ENCODE results near the gene KIDINS220.

DNA sequence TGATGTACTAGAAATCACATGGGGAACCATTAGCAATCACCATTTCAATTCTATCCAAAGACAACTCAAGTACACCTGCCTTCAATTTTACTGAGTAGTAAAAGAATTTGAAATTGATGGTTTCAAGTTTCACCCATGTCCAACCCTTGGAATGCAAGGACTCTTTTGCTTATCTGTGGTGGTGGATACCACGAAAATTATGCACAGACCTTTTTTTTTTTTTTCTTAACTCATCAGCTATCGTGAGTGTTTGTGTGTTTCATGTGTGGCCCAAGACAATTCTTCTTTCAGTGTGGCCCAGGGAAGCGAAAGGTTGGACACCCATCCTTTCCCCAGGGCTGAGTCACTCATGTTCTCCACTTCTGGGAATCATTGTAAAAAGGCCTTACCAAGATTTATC, 132.5 kb downstream of the KIDINS220 start:
- TF ChIP-seq, protein P1, sequence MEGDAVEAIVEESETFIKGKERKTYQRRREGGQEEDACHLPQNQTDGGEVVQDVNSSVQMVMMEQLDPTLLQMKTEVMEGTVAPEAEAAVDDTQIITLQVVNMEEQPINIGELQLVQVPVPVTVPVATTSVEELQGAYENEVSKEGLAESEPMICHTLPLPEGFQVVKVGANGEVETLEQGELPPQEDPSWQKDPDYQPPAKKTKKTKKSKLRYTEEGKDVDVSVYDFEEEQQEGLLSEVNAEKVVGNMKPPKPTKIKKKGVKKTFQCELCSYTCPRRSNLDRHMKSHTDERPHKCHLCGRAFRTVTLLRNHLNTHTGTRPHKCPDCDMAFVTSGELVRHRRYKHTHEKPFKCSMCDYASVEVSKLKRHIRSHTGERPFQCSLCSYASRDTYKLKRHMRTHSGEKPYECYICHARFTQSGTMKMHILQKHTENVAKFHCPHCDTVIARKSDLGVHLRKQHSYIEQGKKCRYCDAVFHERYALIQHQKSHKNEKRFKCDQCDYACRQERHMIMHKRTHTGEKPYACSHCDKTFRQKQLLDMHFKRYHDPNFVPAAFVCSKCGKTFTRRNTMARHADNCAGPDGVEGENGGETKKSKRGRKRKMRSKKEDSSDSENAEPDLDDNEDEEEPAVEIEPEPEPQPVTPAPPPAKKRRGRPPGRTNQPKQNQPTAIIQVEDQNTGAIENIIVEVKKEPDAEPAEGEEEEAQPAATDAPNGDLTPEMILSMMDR (IDR thresholded peaks at IDR 0.05; ENCODE audit: borderline replicate concordance, extremely low read depth, low read length, poor library complexity, severe bottlenecking), result no peak
- TF ChIP-seq EZH2 (IDR thresholded peaks at IDR 0.05; ENCODE audit: borderline replicate concordance, low read depth, low read length, severe bottlenecking), result no peak
